AG09309 (cell line): Measurements from ENCODE around the gene TRPM1.

ENCODE experiments used
- DNase-seq: peaks from one replicate; pipeline ENCODE4 v3.0.0-alpha.2; 2010; ENCODE audit warnings: low read depth
- H3K4me3 ChIP-seq: 2 replicates; pipeline ENCODE4 v1.5.1; 2011; ENCODE audit warnings: mild to moderate bottlenecking, low read depth, low read length, moderate library complexity; ENCODE audit not compliant: control insufficient read depth
- TF ChIP-seq, protein P1 (sequence below): IDR thresholded peaks from 2 replicates; pipeline ENCODE4 v1.5.1; 2011; ENCODE audit warnings: mild to moderate bottlenecking, low read depth, low read length, inconsistent platforms; ENCODE audit not compliant: insufficient read depth, control insufficient read depth; ENCODE audit errors: missing control alignments

TRPM1 gene

DNA sequence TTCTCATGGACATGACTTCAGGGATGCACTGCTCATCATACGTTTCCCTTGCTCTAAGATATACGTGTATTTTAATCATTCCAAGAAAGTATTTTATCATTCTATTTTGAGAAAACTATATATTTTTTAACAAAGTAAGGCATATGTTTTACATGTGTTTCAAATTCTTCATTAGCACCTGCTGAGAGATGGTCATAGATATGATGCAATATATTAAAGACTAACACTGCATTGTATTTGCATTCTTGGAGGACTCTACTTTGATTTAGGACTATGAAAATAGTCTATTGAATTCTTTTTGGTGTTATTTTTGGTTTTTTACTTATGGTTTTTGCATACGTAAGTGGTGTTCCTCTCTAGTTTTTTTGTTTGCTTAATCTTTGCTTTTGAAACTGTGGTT, 55.9 kb downstream of the TRPM1 start:
- no peak for DNase-seq
- TF ChIP-seq, protein P1, sequence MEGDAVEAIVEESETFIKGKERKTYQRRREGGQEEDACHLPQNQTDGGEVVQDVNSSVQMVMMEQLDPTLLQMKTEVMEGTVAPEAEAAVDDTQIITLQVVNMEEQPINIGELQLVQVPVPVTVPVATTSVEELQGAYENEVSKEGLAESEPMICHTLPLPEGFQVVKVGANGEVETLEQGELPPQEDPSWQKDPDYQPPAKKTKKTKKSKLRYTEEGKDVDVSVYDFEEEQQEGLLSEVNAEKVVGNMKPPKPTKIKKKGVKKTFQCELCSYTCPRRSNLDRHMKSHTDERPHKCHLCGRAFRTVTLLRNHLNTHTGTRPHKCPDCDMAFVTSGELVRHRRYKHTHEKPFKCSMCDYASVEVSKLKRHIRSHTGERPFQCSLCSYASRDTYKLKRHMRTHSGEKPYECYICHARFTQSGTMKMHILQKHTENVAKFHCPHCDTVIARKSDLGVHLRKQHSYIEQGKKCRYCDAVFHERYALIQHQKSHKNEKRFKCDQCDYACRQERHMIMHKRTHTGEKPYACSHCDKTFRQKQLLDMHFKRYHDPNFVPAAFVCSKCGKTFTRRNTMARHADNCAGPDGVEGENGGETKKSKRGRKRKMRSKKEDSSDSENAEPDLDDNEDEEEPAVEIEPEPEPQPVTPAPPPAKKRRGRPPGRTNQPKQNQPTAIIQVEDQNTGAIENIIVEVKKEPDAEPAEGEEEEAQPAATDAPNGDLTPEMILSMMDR, result no peak
- no peak overlapping the region for H3K4me3 ChIP-seq

DNA sequence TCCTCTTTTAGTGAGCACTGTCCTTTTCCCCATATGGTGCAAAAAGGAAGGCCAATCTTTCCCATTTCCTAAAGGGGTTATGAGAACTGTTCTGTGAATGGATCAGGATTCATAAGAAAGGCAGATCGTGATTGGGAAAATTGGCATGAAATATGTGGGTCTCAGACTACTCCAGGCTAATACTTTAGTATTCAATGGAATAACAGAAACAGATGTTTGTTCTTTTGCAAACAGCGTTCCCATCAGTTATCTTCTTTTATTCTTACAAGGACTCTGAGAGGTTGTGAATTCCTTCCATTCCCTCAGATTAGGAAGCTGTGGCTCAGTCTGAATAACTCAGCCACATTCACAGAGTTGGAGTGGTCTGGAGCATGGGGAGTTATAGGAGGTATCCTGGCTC, 58.8 kb downstream of the TRPM1 start:
- H3K4me3 ChIP-seq, result no peak overlapping the region
- no peak for DNase-seq
- TF ChIP-seq, protein P1, result no peak

DNA sequence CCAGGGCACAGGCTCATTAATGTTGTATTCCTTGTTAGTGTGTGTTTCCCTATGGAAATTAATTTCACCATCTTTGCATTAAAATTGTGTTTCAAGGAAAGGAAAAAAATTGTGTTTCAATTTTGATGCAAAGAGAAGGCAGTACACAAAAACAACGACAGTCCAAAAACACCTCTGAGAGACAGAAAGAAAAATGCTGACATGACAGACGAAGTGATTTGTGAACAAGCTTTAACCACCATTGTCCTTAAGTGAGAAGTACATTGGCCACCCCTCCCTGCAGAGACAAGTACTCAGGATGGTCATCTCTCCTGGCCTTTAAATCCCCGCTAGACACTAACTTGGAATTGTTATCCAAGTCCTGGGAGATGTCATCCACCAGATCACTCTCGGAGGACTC, 59.9 kb downstream of the TRPM1 start:
- DNase-seq, result no peak
- no peak overlapping the region for H3K4me3 ChIP-seq
- TF ChIP-seq, protein P1, result no peak

DNA sequence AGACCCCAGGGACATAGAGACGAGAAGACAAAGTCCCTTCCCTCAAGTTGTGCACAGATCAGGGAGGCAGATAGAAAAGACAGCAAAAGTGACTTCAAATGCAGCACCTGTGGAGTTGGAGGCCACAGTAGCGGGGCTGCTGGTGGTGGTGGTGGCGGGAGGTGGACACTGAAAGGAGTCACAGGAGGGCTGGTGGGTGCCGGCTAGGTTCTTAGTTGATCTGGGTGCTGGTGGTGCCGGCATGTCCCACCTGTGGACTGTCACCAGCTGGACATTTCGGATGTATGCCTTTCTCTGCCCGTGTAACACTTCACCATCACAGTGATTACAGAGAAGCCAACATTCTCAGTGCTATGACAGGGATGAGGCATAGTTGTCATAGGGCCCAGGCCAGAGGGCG, 60.9 kb downstream of the TRPM1 start:
- TF ChIP-seq, protein P1, result no peak
- DNase-seq, result no peak
- no peak overlapping the region for H3K4me3 ChIP-seq

DNA sequence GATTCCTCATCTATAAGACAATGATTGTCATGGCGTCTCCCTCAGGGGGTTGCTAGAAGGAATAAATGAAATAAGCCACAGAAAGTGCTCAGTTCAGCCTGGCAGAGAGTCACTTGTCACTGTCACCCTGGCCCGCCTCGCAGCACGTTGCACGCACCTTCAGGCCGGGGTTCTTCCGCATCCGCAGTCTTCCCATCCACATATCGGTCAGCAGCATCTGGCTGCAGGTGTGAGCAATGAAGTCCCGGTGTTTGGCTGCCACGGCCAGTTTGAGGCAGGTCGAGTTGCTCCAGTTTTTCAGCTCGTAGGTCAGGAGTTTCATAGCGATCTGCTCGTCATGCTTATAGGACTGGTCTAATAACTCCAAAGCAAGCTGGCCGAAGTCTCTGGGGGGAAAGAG, 61.6 kb downstream of the TRPM1 start:
- TF ChIP-seq, protein P1, result no peak
- no peak for DNase-seq
- no peak overlapping the region for H3K4me3 ChIP-seq

DNA sequence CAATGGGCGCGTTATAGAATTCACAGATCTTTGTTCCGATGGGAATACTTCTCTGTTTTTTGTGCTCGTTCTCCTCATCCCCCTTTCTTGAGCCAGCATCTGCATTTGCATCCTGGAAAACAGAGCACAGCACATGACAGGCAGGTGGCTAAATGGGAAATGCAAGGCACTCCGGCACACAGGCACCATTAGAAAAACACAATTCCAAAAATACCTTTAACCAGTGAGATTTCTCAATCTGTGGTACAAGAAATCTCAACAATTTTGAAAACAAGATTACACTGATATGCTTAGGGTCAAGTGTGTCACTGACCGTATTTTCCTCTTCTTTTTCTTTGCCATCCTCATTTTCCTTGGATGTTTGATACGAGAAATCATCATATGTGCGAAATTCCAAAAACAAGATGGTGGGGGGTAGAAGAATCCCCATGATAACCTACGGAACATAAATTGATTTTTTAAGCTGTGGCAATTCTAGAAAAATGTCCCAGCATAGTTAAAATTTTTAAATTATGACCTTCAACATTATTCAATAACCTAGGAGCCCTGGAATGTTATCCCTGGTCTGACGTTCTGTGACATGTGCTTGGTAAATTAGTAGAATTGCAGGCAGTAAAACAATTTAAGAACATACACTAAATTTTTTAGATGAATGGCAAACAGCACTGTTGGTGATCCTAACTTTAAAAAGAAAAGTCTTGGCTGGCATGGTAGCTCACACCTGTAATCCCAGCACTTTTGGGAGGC, 63.6 kb downstream of the TRPM1 start:
- DNase-seq, result no peak

More for the DNA sequence above, 63.6 kb downstream of the TRPM1 start:
- TF ChIP-seq, protein P1, result no peak
- no peak overlapping the region for H3K4me3 ChIP-seq
